AG08395 (cell line): ENCODE results near the gene BIN1.

ENCODE experiments used
- DNase-seq: peaks from one replicate; pipeline ENCODE4 v3.0.0; 2012; ENCODE audit warnings: mixed read lengths, low spot score

BIN1 gene

DNA sequence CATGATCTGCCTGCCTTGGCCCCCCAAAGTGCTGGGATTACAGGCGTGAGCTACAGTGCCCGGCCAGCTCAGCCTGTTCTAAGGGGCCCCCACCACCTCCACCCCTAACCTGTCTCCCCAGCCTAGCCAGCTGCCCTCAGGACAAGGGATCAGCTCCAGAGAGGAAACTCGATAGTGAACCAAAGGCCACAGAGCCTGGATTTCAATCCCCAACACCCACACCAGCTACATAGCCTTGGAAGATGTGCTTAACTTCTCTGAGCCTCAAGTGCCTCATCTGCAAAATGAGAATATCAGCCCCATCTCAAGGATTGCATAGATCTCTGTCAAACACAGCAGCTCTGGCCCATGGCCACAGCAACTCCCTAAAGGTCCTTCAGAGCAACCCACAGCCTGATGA lies 32.0 kb downstream of the BIN1 start:
- DNase-seq = no peak

DNA sequence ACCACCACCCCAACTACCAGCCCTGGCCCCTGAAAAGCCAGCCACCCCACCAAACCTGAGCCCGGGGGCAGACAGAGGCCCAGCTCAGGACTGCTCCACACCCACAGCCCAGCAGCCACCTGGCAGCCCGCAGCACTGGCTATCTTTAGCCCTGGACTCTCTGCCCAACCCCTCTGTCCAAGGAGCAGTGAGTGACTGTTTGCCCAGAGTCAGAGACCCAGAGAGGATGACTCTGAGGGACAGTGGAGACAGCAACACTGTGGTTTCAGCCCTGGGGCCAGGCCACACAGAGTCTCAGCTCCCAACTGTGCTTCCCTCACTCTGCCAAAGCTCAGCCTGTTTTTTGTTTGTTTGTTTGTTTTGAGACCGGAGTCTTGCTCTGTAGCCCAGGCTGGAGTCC lies 32.6 kb downstream of the BIN1 start:
- no peak for DNase-seq

DNA sequence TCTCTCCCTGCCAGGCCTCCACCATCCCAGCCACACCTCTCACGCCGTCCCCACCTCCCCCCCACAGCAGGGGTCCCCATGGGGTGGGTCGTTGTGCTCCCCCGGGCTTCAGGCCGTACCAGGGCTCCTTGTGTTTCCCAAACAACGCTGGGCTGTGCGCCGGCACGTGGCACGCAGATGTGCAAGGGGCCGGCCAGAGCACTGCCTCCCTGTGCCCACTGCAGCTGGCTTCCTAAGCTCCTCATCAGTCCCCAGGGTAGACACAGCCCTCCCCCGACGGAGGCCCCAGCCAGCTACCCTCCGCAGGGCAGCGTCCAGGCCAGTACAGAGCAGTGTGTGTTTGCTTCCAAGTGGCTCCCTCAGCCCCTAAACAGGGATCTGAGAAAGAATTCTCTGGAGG lies 34.0 kb downstream of the BIN1 start:
- DNase-seq = peak; percentile 32

DNA sequence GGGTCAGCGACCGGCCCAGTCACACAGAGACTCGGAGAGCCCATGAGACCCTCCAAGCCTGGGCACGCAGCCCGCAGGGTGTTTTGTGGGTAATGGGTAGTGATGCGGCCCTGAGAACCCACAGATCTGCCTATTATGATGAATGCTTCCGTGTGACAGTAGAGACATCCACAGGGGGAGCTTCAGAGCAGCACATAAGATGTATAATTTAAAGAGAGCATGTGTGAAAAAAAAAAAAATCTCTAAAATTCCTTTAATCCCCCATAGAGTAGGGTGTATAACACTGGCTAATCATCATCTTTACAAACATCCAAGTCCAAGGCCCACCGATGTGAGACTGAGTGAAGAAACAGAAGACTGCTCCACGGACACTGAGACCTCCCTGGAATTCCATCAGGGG lies 34.6 kb downstream of the BIN1 start:
- no peak for DNase-seq

DNA sequence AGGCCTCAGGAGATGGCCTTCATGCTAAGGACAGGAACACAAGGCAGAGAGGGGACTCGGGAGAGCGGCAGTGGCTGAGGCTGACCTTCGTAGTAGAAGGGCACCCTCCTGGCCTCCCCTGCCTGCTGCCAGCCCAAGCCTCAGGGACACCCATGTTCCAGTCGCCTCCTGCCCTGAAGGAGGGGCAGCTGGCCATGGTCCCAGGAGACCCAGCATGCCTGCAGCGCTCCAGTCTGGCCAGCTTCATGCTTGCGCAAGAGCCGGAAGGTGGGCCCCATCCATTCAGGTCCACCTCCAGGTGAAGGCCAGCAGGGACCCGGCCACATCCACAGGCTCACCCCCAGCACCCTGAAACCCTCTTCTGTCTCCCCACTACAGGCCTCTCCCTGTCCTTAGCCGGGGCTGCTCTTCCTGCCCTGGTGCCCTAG lies 35.0 kb downstream of the BIN1 start:
- DNase-seq = no peak

DNA sequence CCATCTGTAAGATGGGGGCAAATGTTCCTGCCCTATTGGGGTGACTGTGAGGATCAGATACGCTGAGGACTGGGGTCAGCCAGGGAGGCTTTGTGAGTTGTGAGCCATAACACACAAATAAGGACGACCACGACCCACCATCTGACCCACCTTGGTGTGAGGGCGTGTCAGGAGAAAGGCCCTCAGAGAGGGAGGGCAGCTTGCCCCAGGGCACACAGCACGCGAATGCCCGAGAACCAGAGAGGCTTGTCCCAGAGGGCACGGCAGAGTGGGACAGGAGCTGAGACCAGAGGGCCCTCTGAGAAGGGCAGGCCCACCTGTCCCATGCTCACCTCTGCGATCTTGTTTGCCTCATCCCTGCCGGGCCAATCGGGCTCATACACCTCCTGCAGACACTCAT lies 36.7 kb downstream of the BIN1 start:
- DNase-seq = no peak

DNA sequence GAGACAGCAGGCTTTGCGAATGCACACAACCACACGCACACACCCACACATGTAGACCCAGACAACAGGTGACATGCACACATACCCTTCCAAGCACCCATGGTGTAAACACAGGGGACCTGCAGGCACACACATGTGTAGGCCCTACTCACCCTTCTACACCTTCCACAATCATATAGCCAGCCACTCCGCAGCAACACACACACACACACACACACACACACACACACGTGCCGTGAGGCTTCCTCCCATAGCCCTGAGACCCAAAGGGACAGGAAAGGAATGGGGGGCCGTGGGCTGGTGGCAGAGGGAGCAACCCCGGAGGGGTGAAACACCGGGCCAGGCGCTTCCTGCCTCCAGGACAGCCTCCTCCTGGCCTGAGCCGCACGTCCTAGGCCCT lies 37.4 kb downstream of the BIN1 start:
- DNase-seq = no peak

DNA sequence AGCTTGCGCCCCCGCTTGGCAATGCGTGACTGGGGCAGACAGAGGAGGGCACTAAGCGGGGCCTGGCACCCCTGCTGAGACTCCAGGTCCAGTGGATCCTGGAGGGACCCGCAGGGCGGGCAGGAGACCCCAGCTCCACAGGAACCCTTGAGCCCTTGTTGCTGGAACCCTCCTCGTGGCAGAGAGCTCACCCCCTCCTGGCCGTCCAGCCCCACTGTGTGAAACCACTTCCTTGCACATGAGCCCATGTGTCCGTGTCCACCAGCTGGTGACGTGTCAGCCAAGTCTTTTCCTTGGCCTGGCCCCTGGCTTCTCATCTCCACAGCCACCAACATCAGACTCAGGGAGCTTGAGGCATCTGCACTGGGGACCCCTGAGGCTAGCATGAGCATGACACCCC lies 38.0 kb downstream of the BIN1 start:
- DNase-seq = no peak

DNA sequence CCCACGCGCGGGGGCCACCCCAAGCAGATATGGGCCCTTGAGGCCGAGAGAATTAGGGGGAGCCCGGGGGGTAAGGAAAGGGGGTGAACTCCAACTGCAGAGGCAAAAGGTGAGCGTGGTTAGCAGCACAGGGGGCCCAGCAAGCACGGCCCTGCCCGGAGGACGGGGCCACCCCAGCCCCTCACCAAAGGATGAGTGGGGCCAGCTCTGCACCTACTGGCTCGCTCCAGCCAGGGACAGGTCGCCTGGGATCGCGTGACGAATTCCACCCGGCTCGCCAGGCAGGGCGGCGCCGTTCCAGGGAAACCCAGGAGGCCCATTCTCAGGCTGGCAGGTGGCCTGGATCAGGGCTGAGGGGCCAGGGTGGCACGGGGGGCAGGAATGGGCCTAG lies 38.6 kb downstream of the BIN1 start:
- DNase-seq = no peak

DNA sequence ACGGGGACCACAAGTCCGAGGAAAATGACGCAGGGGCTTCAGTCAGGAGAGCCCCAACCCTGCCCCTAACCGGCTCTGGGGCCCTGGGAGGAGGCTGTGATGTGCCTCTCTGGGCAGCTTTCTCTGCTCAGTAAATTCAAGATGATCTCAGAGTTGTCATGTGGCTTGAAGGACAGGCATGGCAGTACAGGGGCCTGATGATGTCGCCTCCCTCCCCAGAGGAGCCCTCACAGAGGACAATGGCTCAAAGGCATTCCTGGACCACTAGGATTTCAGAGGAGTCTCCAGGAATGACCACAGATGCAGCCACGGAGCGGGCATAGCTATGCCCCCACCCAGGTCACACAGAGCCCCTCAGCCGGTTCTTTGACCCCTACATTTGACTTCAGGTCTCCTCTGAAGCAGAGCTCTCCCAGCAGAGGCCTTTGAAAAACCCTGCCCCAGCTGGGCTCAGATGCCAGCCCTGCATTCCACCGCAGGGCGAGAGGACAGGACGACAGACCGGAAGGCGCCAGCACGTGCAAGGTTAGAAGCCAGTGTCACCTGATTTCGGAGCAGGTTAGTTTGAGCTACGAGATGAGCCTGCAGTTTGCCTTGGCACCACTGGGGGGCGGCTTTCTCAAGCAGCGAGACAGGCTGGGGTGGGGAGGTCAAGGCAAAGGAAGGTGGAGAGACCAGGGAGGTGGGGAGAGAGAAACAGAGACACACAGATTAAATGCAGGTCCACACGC lies 39.2 kb downstream of the BIN1 start:
- DNase-seq = peak; percentile 57

DNA sequence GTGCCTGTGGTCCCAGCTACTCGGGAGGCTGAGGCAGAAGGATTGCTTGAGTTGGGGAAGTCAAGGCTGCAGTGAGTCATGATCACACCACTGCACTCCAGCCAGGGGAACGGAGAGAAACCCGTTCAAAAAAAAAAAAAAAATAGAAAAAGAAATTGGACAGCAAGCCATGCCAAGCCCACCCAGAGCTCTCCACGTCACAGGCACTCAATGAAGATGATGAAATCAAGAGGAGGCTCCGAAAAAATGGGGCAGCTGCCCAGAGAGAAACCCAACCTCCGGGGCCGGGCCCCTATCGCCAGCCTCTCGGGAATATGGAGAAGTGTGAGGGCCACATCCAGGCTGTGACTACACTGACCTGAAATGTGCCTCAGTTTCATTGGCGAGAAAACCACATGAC lies 40.0 kb downstream of the BIN1 start:
- peak; percentile 78 for DNase-seq

DNA sequence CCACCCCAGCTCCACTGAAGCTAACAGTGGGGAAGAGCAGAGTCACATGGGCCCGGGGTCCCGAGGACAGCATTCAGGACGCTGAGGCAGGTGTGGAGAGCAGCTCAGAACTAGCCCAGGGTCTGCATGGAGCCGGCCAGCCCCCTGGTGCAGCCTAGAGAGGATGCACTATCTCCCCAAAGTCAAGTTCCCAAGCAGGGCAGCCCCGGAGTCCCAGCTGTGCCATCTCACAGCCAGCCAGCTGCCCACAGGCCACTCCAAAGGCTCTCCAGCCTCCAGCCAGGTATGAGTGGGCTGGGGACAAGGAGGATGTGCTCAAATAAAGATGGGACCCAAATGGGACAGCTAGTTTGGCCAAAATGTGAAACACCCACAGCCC lies 41.0 kb downstream of the BIN1 start:
- no peak for DNase-seq

DNA sequence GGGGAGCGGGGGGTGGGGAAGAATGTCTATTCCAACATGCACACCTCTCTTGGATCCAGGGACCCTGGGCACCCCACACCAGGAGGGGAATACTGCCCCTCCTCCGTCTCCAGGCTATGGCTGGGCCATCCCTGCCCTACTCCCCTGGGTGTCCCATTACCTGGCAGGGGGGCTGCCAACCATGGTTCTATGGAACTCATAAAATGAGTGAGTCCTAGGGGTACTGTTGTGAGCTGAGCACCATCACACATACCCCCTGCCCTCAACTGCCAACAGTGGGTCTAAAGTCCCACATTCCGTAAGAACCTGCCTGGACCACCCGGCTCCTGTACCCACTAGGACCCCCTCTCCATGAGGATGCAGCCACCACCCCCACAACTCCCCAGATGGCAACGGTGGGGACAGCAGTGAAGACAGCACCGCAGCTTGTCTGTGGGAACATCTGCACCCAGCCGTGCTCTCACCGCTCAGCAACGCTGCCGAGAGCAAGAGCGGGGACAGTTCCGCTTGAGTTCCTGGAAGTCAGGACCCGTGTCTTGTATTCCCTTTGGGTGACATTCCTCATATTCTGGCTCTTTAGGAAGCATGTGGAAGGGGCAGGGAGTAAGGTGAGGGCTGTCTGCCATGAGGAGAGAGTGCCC lies 41.5 kb downstream of the BIN1 start:
- no peak for DNase-seq

DNA sequence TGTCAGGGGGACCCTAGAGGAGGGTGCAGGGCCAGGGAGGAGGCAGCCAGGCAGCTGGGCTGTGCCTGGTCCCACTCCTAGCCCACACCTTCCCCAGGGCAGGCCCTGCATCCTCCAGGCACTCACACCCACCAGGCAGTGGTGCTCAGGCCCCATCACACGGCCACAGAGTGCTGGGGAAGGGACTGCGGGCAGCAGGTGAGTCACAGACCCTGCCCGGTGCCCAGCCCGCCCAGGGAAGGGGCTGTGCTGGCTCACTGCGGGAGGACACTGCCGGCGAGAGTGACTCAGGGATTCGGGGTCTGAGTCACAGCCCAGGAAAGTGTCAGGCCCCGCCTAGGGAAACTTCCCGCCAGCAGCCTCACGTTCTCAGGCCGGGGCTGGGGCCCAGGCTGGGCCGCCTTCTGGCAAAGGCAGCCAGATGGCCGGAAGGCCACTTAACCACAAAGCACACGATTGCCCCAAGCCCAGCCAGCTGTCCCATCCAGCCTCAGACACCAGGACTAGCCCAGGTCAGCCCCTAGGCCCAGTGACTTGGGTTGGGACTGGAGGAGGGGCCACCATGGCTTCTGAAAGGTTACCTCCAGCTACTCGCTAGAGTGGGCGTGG lies 42.2 kb downstream of the BIN1 start:
- peak; percentile 99 for DNase-seq

DNA sequence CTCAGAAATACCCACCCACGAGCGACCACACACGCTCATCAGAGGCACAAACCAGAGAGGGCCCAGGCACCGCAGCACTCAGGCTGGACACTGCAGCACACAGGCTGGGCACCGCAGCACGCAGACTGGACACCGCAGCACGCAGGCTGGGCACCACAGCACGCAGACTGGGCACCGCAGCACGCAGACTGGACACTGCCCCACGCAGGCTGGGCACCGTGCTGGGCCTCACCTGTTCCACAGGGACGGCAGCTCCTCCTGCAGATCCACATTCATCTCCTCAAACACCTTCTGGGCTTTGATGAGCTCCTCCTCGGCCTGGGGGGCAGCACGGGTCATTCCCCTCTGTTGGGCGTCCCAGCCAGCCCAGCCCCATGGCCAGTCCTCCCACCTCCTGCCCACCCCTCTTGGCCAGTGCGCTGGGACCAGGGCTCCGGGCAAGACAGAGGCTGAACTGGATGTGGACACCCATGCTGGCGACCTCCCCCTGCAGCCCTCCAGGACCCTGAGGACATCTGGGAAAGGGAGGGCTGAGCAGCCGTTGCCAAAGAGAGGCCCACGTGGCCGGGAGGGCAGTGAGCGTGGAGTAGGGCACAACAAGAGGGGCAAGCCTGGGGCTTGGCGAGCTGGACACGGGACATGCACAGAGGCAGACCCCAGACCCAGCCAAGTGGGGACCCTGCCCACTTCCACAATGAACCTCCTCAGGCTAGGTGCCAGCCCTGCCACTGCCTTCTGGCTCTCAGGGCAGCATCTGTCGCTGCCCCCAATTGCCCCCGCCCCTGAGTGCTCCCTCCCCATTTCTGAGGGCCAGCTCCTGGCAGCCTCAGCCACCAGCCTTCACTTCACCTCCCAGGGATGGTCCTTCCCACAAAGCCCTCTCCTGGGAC lies 43.0 kb downstream of the BIN1 start:
- DNase-seq = no peak

DNA sequence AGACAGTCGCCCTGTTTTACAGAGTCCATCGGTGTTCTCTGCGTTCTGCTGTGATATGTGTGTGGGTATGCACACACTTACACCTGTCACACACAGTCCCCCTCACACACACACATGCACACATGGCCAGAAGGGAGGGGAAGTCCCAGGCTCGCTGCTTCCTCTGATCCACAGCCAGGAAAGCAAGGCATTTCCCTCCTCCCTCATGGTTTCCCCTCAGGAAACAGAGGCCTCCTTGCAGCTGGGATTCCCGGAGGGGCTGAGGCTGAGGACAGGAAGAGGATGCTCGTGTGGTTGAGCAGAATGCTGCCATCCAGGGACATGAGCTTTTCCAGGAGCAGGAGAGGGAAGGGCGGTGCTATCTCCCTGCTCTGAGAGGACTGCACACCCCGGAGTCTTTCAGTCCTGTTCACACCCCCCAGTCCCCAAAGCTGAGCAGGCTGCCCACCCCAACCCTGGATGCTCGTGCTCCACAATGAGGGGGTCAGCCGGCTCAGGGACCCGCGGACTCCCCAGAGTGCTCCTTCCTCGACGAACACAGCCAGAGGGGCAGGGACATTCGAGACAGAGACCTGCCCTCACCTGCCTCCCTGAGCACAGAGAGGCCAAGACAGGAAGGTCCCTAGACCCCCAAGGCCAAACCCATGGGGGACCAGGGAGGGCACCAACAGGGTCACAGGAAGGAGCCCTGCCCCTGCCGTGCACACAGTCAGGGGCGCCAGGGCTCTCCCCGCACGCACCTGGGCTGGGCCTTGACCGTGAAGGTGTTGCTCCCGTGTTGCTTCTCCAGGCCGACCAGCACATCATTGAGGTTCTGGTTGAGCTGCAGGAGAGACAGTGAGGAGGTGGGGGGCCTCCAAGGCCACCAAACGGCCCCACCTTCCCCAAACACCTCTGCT lies 45.3 kb downstream of the BIN1 start:
- DNase-seq = no peak

DNA sequence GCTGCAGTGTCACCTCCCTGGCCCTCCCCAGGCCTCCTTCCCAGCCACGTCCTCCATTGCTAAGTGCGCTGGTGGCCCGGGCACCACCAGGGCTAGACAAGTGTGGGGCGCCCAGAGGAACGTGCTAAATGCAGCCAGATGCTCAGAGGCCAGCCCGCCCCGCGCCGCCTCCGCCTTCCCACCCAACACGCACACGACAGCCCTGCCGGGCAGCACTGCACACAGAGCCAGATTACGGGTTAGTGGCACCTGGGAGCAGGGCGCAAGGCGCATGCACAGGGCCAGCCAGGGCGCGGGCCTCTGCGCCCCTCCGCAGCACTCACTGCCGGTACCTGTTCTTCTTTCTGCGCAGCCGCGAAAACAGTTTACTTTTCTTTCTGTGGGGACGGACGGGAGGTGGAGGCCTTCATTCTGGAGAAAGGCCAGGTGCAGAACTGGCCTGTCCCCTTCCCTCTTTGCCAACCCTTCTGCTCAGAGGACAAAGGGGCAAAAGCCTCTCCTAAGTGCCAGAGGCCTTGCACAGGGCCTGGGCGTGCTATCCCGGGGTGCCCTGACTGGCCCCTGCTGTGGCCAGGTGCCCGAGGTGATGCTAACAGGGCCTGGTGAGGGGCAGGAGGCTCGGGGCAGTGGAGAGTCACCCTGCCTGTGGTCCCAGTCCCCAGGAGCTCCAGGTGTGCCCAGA lies 46.5 kb downstream of the BIN1 start:
- DNase-seq = no peak

DNA sequence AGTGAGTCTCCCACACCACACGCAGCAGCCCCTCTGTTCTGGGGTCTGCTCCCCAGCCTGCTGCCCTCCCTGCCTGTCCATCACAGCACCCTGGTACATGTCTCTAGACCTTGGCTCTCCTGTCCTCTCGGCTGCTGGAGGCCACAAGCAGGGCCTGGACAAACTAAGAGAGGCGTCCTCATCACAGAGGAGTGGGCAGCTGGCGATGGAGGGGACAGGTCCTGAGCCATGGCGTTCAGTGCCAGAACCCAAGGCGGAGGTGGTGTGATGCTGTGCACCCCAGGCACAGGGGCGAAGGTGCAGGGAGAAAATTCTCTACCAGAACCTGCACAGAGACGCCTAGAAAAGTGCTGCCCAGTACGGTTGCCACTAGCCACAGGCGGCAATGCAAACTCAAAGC lies 47.4 kb downstream of the BIN1 start:
- no peak for DNase-seq

DNA sequence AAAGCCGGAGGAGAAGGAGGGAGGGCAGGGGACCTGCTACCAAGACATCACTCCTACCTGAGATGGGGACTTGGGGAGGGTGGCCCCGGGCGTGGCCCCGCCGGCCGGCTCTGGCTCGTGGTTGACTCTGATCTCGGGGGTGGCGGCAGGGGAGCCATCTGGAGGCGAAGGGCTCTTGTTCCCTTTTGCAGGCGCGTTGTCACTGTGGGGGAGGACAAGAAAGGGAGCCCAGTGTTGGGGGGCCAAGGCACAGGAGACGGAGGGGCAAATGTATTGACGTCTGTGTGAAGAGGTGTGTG lies 48.1 kb downstream of the BIN1 start:
- DNase-seq = no peak

DNA sequence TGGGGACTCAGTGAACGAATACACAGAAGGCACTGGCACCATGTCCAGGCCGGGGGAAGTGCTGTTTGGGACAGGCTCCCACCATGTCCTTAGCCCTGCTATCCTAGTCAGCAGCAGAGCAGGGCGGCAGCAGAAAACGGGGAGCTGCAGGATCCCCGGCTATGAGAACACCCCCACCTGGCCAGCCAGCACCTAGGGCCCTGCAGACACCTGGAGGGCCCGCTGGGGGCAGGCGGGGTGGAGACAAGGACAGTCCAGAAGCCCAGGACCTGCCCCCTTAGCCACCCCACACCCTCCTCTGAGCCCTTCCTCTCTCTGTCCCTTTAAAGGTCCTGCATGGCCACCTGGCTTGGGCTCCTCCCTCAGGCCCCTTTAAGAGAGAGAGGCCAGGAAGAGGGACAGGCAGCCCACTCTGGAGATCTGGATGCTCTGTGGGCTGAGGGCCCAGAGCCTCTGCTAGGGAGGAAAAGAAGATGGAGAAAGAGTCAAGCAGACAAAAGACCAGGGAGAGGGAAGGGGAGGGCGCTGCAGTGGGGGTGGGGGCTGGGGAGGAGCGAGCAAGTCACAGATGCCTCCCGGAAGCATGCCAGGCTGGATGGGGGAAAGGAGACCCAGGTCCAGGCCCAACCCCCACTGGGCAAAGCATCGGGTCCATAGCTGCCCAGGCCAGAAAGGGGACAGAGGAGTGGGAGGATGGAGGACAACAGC lies 48.6 kb downstream of the BIN1 start:
- no peak for DNase-seq
